Spleen (tissue), 11 donors: ENCODE measurements around the gene DNAJA2. TPM values are rescaled to one million over a fixed set of nuclear protein-coding genes. Genes with fewer than 3 reads are reported as not detected.

Experiments used
- DNase-seq: peaks from one replicate; pipeline ENCODE4 v3.0.0-alpha.2; 2020
- H3K27ac ChIP-seq, 8 donors: fragments of 200-600 bp; sonication (generic) in 7 of 8; 1 replicate in 4 of 8; 2 replicates in 4 of 8; pipeline versions ENCODE4 v1.5.0 to v1.8.0; 2016 to 2021; ENCODE audit warnings: inconsistent platforms in 4 of 8, mild to moderate bottlenecking in 4 of 8, moderate library complexity in 1 of 8
- H3K27me3 ChIP-seq, 7 donors: fragments of 200-600 bp; sonication (generic) in 6 of 7; replicated peaks in 1 of 7; 1 replicate in 4 of 7; 2 replicates in 3 of 7; pipeline versions ENCODE4 v1.5.0 to v1.8.0; 2016 to 2021; ENCODE audit warnings: inconsistent platforms in 3 of 7, mild to moderate bottlenecking in 1 of 7
- H3K36me3 ChIP-seq, 6 donors: fragments of 200-600 bp; sonication (generic) in 5 of 6; 1 replicate in 4 of 6; 2 replicates in 2 of 6; pipeline versions ENCODE4 v1.5.0 to v1.8.0; 2016 to 2021; ENCODE audit warnings: inconsistent platforms in 2 of 6
- H3K4me1 ChIP-seq, 6 donors: fragments of 200-600 bp; sonication (generic) in 5 of 6; 1 replicate in 3 of 6; 2 replicates in 3 of 6; pipeline versions ENCODE4 v1.5.0 to v1.8.0; 2016 to 2021; ENCODE audit warnings: inconsistent platforms in 3 of 6
- H3K4me3 ChIP-seq, 8 donors: fragments of 200-600 bp; sonication (generic) in 7 of 8; 1 replicate in 4 of 8; 2 replicates in 4 of 8; pipeline versions ENCODE4 v1.5.0 to v1.8.0; 2016 to 2021; ENCODE audit warnings: inconsistent platforms in 4 of 8, mild to moderate bottlenecking in 4 of 8, moderate library complexity in 2 of 8
- H3K9me3 ChIP-seq, 8 donors: fragments of 200-600 bp; sonication (generic) in 7 of 8; 1 replicate in 4 of 8; 2 replicates in 4 of 8; pipeline versions ENCODE4 v1.5.0 to v1.8.0; 2016 to 2021; ENCODE audit warnings: inconsistent platforms in 4 of 8
- CTCF ChIP-seq, 11 experiments: fragments of 200-600 bp in 7 of 11; fragments of 450-650 bp in 4 of 11; sonication (generic) in 4 of 11; IDR thresholded peaks in 8 of 11; conservative IDR thresholded peaks in 3 of 11; 1 replicate in 7 of 11; 2 replicates in 4 of 11; pipeline versions ENCODE4 v1.4.0 to v1.8.0; 2016 to 2021; ENCODE audit warnings: antibody characterized with exemption in 11 of 11, inconsistent platforms in 4 of 11, mild to moderate bottlenecking in 1 of 11
- POLR2A ChIP-seq, 3 donors: fragments of 450-650 bp; IDR thresholded peaks; one replicate each; pipeline ENCODE4 v1.5.1; 2017; ENCODE audit warnings: antibody characterized with exemption in 3 of 3, mild to moderate bottlenecking in 1 of 3
- POLR2AphosphoS5 ChIP-seq, 3 donors: sonication (generic); formaldehyde crosslinking; IDR thresholded peaks; one replicate each; pipeline ENCODE4 v1.5.1; 2017; ENCODE audit warnings: antibody characterized with exemption in 3 of 3
- WGBS, 5 donors: extraction: QIAGEN DNeasy Blood & Tissue Kit in 3 of 5; methylation state at CpG; one replicate each; pipeline versions ENCODE4 v1.1.5 to v1.1.7; 2013 to 2018; 5-methylcytosine and 5-hydroxymethylcytosine counted together
- intact Hi-C: fragments of 100-400 bp; cut with DNase I; formaldehyde crosslinking; loops from one replicate; pipeline ENCODE4 v1.15.0; 2023; ENCODE audit warnings: low total_unique reads
- polyA plus RNA-seq, 3 donors: library from polyadenylated mRNA; stranded (reverse); fragments of 200-250 nt; gene quantifications; one replicate each; pipeline ENCODE4 v1.2.1, GENCODE V29; 2013
- total RNA-seq, 7 donors: library from RNA; depleted of rRNA in 3 of 7; stranded (reverse); fragments of >200 nt in 3 of 7; fragmentation: NEBNext Ultra II Directional in 4 of 7; extraction: Animal tissue kit (Norgen Biotek cat#: 25700) in 4 of 7; gene quantifications; one replicate each; pipeline versions ENCODE4 v1.1.0 to v1.2.1, GENCODE V29; 2016 to 2021
- donor health status: healthy with polysubstance abuse.
- donor health status: DM: no; HTN: no; CAD: no; lungs with moderate emphysema.
- donor health status: DM: no; HTN: no; CAD: no.
- donor health status: Bipolar disorder and iron deficiency.
- donor health status: healthy.
- donor health status: DM: no; HTN: no; CAD: no.
- donor health status: DM: yes; HTN: yes; CAD: no.

Gene DNAJA2
- total and polyA plus RNA-seq, 10 donors = 25.0 to 61.5 (median 50.4) TPM

- H3K27me3 ChIP-seq = no peaks in the 10 kb centered on the region
- H3K4me3 ChIP-seq = no peak overlapping the region
- DNase-seq = no peak
- H3K9me3 ChIP-seq = no peaks in the 10 kb centered on the region
- TF ChIP-seq POLR2AphosphoS5 (IDR thresholded peaks at IDR 0.05) (no peak), CTCF (IDR thresholded peaks at IDR 0.05 in 8 of 11, conservative IDR thresholded peaks at IDR 0.05 in 3 of 11) (no peak), POLR2A (IDR thresholded peaks at IDR 0.05) (no peak)
- H3K27ac ChIP-seq = no peak overlapping the region
- WGBS, 5 donors = 89 to 96% (median 92%) methylated on average over 2 of the region's 2 CpGs
- H3K36me3 ChIP-seq = no peaks in the 10 kb centered on the region
- intact Hi-C loops = no loop called here
- no peaks in the 10 kb centered on the region for H3K4me1 ChIP-seq
These were observed 23.5 kb upstream of the DNAJA2 start for GRCh38 chr16:46996952-46997458.

GRCh38 chr16:46996391-46996790, 22.9 kb upstream of the DNAJA2 start:
- Histone ChIP-seq H3K4me3 (no peak overlapping the region), H3K27ac (no peak overlapping the region), H3K4me1 (no peaks in the 10 kb centered on the region), H3K36me3 (no peaks in the 10 kb centered on the region), H3K27me3 (no peaks in the 10 kb centered on the region), H3K9me3 (peaks cover 0 to 3% (median 0%) of the 10 kb centered on the region in 8 donors)
- TF ChIP-seq POLR2AphosphoS5 (IDR thresholded peaks at IDR 0.05) (no peak), POLR2A (IDR thresholded peaks at IDR 0.05) (no peak), CTCF (IDR thresholded peaks at IDR 0.05 in 8 of 11, conservative IDR thresholded peaks at IDR 0.05 in 3 of 11) (no peak)
- 61 to 90% (median 79%) methylated on average over 1 of the region's 1 CpG for WGBS, 5 donors
- DNase-seq = no peak
- intact Hi-C loops = no loop called here

- no peaks in the 10 kb centered on the region for H3K4me1 ChIP-seq
- H3K4me3 ChIP-seq = no peak overlapping the region
- no peak for TF ChIP-seq CTCF (IDR thresholded peaks at IDR 0.05 in 8 of 11, conservative IDR thresholded peaks at IDR 0.05 in 3 of 11)
- no peak for TF ChIP-seq POLR2A (IDR thresholded peaks at IDR 0.05)
- TF ChIP-seq POLR2AphosphoS5 (IDR thresholded peaks at IDR 0.05) = no peak
- no peaks in the 10 kb centered on the region for H3K27me3 ChIP-seq
- no peak for DNase-seq
- H3K27ac ChIP-seq = no peak overlapping the region
- WGBS, 5 donors = 89 to 95% (median 92%) methylated on average over 11 to 16 of the region's 16 CpGs
- peaks cover 0 to 3% (median 0%) of the 10 kb centered on the region in 8 donors for H3K9me3 ChIP-seq
- no peaks in the 10 kb centered on the region for H3K36me3 ChIP-seq
- intact Hi-C loops = no loop called here
These were observed 18.5 kb upstream of the DNAJA2 start for GRCh38 chr16:46991729-46992704.

- Histone ChIP-seq H3K4me3 (no peak overlapping the region), H3K4me1 (no peaks in the 10 kb centered on the region), H3K27me3 (no peaks in the 10 kb centered on the region), H3K27ac (no peak overlapping the region), H3K36me3 (no peaks in the 10 kb centered on the region), H3K9me3 (peaks cover 0 to 2% (median 0%) of the 10 kb centered on the region in 8 donors)
- WGBS, 5 donors = 73 to 89% (median 78%) methylated on average over 3 of the region's 3 CpGs
- no peak for DNase-seq
- TF ChIP-seq POLR2A (IDR thresholded peaks at IDR 0.05) (no peak), POLR2AphosphoS5 (IDR thresholded peaks at IDR 0.05) (no peak), CTCF (IDR thresholded peaks at IDR 0.05 in 8 of 11, conservative IDR thresholded peaks at IDR 0.05 in 3 of 11) (no peak)
- intact Hi-C loops = no loop called here
These were observed 13.4 kb upstream of the DNAJA2 start for GRCh38 chr16:46986896-46987295.
